HFFc6 (cell line): Measurements from ENCODE around the gene SPSB4. TPM values are rescaled to one million over a fixed set of nuclear protein-coding genes. Genes with fewer than 3 reads are reported as not detected.

ENCODE experiments used
- DNase-seq: peaks from one replicate; pipeline ENCODE4 v3.0.0-alpha.2; 2018
- H3K27ac Mint-ChIP-seq: 2 replicates; pipeline ENCODE4 v1.8.0; 2020; ENCODE audit warnings: mild to moderate bottlenecking, mixed read lengths
- H3K27me3 Mint-ChIP-seq: 2 replicates; pipeline ENCODE4 v1.8.0; 2021; ENCODE audit warnings: mild to moderate bottlenecking, moderate library complexity, mixed read lengths; ENCODE audit not compliant: insufficient read depth
- H3K36me3 Mint-ChIP-seq: 2 replicates; pipeline ENCODE4 v1.8.0; 2021; ENCODE audit warnings: low read depth, mixed read lengths
- H3K4me1 Mint-ChIP-seq: 2 replicates; pipeline ENCODE4 v1.8.0; 2020; ENCODE audit warnings: low read depth, mixed read lengths
- H3K4me3 Mint-ChIP-seq: 2 replicates; pipeline ENCODE4 v1.8.0; 2020; ENCODE audit warnings: mild to moderate bottlenecking, moderate library complexity, mixed read lengths
- H3K9me3 Mint-ChIP-seq: 2 replicates; pipeline ENCODE4 v1.8.0; 2020; ENCODE audit warnings: mild to moderate bottlenecking, mixed read lengths
- long read RNA-seq: library from polyadenylated mRNA; unstranded; transcript quantifications from one replicate; pipeline ENCODE4 v2.0.0, GENCODE V29; 2019
- total RNA-seq, 6 experiments: library from RNA; stranded (reverse); fragmentation: NEBNext Ultra II Directional; extraction: Animal tissue kit (Norgen Biotek cat#: 25700); gene quantifications; 2 replicates in 1 of 6; 3 replicates in 5 of 6; pipeline ENCODE4 v1.2.3, GENCODE V29; 2021
- TF ChIP-seq, protein P1 (sequence below): fragments of 200-600 bp; sonication (generic); IDR thresholded peaks from 2 replicates; pipeline ENCODE4 v1.5.0; 2021; ENCODE audit warnings: antibody characterized with exemption, mild to moderate bottlenecking

SPSB4 gene
- total RNA-seq, result not detected
- long read RNA-seq, result 0 reads

DNA sequence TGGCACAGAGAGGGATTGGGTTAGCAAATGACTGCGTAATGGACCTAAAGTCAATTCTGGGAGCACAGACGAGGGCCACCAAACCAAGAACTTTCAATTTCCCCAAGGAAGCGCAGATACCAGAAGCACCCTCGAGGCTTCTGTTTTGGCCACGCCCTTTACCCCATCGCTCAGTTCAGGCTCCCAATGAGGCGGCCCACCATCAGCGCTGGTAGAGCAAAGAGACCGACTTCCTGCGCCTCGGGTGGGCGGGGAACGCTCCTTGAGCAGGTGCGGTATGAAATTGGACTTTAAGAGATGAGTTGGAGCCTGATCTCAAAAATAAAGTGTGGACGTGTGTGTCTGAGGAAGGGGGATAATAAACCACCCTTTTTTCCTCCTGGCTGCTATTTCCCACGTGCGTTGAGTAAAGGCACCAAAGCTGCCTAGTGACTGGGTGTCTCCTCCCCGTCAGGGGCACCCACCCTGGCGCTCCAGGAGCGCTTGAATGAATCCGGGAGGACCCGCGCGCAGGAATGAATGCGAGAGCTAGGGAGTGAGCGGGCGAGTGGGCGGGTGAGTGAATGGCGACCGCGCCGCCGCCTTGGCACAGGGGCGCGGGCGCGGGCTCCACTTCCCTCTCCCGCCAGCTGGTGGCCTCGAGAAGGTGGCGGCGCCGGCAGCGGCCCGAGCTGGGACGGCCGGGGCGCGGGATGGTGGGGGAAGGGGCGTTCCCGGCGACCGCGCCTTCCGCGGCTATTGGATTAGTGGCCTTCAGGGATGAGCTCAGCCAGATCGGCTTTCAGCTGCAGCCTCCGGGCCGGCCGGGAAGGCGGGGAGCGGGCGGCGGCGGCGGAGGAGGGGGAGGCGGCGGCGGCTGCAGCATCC lies at the start of gene SPSB4:
Gene SPSB4 (plus strand): TSS at position 772 of the 867 bp plus-strand sequence. CDS start 14,758 bp downstream, outside the sequence.
- H3K27ac Mint-ChIP-seq, result no peak within 1 kb of the TSS
- no peaks in the 10 kb centered on the region for H3K36me3 Mint-ChIP-seq
- H3K27me3 Mint-ChIP-seq, result peaks cover 56% of the 10 kb centered on the region

DNA sequence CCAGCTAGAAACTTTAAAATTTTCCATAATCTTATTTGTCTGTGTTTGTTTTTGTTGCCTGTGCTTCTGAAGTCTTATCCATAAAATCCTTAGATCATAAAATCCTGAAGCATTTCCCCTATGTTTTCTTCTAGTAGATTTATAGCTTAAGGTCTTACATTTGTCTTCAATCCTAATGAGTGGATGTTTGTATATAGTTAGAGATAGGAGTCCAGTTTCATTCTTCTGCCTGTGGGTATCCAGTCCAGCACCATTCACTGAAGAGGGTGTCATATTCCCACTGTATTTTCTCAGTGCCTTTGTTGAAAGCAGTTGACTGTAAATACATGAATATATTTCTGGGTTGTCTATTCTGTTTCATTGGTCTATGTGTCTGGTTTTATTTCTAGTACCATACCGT lies 44.8 kb upstream of the SPSB4 start:
- no peak for DNase-seq
- no peaks in the 10 kb centered on the region for H3K4me1 Mint-ChIP-seq
- no peaks in the 10 kb centered on the region; the same call in 1 of the 2 replicates for H3K9me3 Mint-ChIP-seq
- TF ChIP-seq, protein P1, sequence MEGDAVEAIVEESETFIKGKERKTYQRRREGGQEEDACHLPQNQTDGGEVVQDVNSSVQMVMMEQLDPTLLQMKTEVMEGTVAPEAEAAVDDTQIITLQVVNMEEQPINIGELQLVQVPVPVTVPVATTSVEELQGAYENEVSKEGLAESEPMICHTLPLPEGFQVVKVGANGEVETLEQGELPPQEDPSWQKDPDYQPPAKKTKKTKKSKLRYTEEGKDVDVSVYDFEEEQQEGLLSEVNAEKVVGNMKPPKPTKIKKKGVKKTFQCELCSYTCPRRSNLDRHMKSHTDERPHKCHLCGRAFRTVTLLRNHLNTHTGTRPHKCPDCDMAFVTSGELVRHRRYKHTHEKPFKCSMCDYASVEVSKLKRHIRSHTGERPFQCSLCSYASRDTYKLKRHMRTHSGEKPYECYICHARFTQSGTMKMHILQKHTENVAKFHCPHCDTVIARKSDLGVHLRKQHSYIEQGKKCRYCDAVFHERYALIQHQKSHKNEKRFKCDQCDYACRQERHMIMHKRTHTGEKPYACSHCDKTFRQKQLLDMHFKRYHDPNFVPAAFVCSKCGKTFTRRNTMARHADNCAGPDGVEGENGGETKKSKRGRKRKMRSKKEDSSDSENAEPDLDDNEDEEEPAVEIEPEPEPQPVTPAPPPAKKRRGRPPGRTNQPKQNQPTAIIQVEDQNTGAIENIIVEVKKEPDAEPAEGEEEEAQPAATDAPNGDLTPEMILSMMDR, result no peak
- no peak overlapping the region for H3K4me3 Mint-ChIP-seq
- peaks cover 8% of the 10 kb centered on the region; the same call in 1 of the 2 replicates for H3K27me3 Mint-ChIP-seq
- H3K36me3 Mint-ChIP-seq, result no peaks in the 10 kb centered on the region
- H3K27ac Mint-ChIP-seq, result no peak overlapping the region

More for the DNA sequence above, at the start of gene SPSB4:
- Mint-ChIP-seq H3K4me3 (no peak within 1 kb of the TSS), H3K9me3 (no peaks in the 10 kb centered on the region), H3K4me1 (no peaks in the 10 kb centered on the region)
- no peak for DNase-seq
- TF ChIP-seq, protein P1, result 0 out of 2 replicates have a peak, but pooled peaks have one; percentile 5

DNA sequence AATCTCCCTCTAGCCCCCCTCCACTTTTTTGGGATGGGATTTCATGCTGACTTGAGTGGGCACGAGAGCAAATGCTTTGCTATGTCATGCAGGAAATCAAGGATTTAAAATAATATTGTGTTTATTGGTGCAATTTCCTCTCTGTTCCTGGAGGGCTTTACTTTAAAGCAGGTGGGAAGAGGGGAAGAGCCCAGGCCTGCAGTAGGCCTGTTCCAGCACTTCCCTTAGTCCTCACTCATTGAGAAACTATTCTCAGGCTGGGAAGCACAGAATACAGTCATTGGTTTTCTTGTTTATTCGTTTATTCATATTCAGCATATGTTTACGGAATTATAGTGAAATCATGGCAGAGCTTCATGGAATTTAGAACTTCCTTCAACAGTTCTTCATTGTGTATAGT lies 41.7 kb upstream of the SPSB4 start:
- Mint-ChIP-seq H3K4me1 (no peaks in the 10 kb centered on the region), H3K27ac (no peak overlapping the region), H3K27me3 (peaks cover 5% of the 10 kb centered on the region; the same call in 1 of the 2 replicates), H3K4me3 (no peak overlapping the region), H3K36me3 (no peaks in the 10 kb centered on the region), H3K9me3 (no peaks in the 10 kb centered on the region; the same call in 1 of the 2 replicates)
- DNase-seq, result no peak
- TF ChIP-seq, protein P1, result no peak

DNA sequence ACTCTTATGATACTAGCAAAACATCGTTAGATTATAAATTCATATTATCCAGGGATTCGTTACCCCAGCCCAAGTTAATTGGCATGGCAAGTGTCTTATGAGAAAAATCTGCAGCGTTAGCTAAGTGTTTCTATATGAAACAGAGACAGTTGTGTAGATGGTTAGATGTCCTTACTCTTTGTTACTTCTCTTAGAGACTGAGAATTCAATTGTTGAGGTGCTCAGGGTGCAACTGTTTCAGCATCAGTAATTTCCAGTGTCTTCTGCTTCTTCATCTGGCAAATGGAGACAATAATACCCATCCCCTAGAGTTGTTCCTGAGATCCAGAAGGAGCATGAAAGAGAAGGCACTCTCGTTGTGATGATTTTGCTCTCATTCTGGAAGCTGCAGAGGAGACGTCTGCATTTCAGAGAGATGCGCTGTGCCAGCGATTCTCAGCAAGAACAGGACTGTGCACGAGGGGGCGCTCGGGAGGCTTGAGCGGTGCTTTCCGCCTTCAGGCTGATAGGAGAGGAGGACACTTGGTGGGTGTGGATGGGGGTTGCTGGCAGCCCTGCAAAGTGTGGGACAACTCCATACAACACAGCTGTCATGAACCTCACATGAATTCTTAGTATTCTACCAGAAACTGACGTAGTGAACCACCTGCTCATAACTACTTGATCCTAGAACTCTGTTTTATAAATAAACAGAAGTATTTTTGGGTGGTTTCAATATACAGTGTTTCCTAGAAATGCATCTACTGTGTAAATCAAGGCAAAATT lies 39.7 kb upstream of the SPSB4 start:
- Mint-ChIP-seq H3K4me3 (no peak overlapping the region), H3K9me3 (no peaks in the 10 kb centered on the region; the same call in 1 of the 2 replicates), H3K27ac (no peak overlapping the region), H3K27me3 (peaks cover 3% of the 10 kb centered on the region), H3K36me3 (no peaks in the 10 kb centered on the region), H3K4me1 (no peaks in the 10 kb centered on the region)
- TF ChIP-seq, protein P1, result peak; percentile 83
- peak; percentile 47 for DNase-seq

DNA sequence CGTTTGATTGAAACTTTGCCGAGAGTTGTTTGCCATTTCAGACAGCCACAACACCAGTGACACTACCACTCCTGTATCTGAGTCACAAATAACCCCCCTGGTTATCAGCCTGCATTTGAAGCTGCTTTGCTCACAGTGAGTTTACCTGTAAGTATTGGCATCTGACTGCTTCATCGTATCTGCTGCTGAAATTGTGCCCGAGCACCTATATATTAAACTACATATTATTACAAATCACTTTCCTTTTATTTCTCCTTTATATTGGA lies 39.2 kb upstream of the SPSB4 start:
- H3K36me3 Mint-ChIP-seq, result no peaks in the 10 kb centered on the region
- TF ChIP-seq, protein P1, result no peak

More for the DNA sequence above, 39.2 kb upstream of the SPSB4 start:
- Mint-ChIP-seq H3K4me3 (no peak overlapping the region), H3K27me3 (peaks cover 3% of the 10 kb centered on the region), H3K9me3 (no peaks in the 10 kb centered on the region), H3K4me1 (no peaks in the 10 kb centered on the region), H3K27ac (no peak overlapping the region)
- DNase-seq, result no peak
